CD8-positive, alpha-beta memory T cell (primary cell): Measurements from ENCODE around the gene ARG2. TPM values are rescaled to one million over a fixed set of nuclear protein-coding genes. Genes with fewer than 3 reads are reported as not detected.
A peak's percentile ranks its signal among the peaks of the same experiment; 100 is the strongest.

ENCODE experiments used
- CTCF ChIA-PET: fragments of 350-600 bp; sonication (Branson Sonifier 250); formaldehyde crosslinking; loops from one replicate; lab custom pipeline; 2021; ENCODE audit warnings: antibody characterized with exemption; lab: Charles Lee
- POLR2A ChIA-PET: fragments of 350-600 bp; sonication (Branson Sonifier 250); formaldehyde crosslinking; loops from one replicate; lab custom pipeline; 2021; ENCODE audit warnings: antibody characterized with exemption; lab: Charles Lee
- DNase-seq, 5 donors: peaks; one replicate each; pipeline versions ENCODE4 v3.0.0 to v3.0.0-alpha.2; 2020 to 2022; ENCODE audit warnings: mixed read lengths in 1 of 5
- H3K27ac ChIP-seq: one replicate; pipeline ENCODE4 v1.7.0; 2013; ENCODE audit warnings: low read depth, mild to moderate bottlenecking, low read length, moderate library complexity
- H3K27me3 ChIP-seq: 2 replicates; pipeline ENCODE4 v1.7.0; 2013; ENCODE audit warnings: low read length, mild to moderate bottlenecking; ENCODE audit not compliant: insufficient read depth, poor library complexity, severe bottlenecking
- H3K36me3 ChIP-seq: 2 replicates; pipeline ENCODE4 v1.7.0; 2013; ENCODE audit warnings: mild to moderate bottlenecking, low read length, moderate library complexity; ENCODE audit not compliant: insufficient read depth
- H3K4me1 ChIP-seq: 2 replicates; pipeline ENCODE4 v1.7.0; 2013; ENCODE audit warnings: mild to moderate bottlenecking, low read length, moderate library complexity; ENCODE audit not compliant: insufficient read depth
- H3K4me3 ChIP-seq: 2 replicates; pipeline ENCODE4 v1.7.0; 2013; ENCODE audit warnings: mild to moderate bottlenecking, low read length
- H3K9me3 ChIP-seq: 2 replicates; pipeline ENCODE4 v1.7.0; 2013; ENCODE audit warnings: mild to moderate bottlenecking, low read length
- H3K27ac Mint-ChIP-seq, 8 donors: one replicate each; pipeline ENCODE4 v1.8.0; 2020 to 2021; ENCODE audit warnings: mixed read lengths in 8 of 8, mild to moderate bottlenecking in 6 of 8, inconsistent platforms in 3 of 8, moderate library complexity in 3 of 8
- H3K27me3 Mint-ChIP-seq, 2 donors: one replicate each; pipeline ENCODE4 v1.8.0; 2020 to 2021; ENCODE audit warnings: mixed read lengths in 2 of 2, mild to moderate bottlenecking in 1 of 2, moderate library complexity in 1 of 2
- H3K36me3 Mint-ChIP-seq, 3 donors: one replicate each; pipeline ENCODE4 v1.8.0; 2020 to 2021; ENCODE audit warnings: mixed read lengths in 3 of 3, inconsistent platforms in 1 of 3, mild to moderate bottlenecking in 1 of 3
- H3K4me1 Mint-ChIP-seq, 3 donors: one replicate each; pipeline ENCODE4 v1.8.0; 2020 to 2021; ENCODE audit warnings: mixed read lengths in 3 of 3, inconsistent platforms in 1 of 3, mild to moderate bottlenecking in 1 of 3
- H3K4me3 Mint-ChIP-seq, 7 donors: one replicate each; pipeline ENCODE4 v1.8.0; 2020 to 2021; ENCODE audit warnings: mixed read lengths in 7 of 7, mild to moderate bottlenecking in 6 of 7, moderate library complexity in 4 of 7, inconsistent platforms in 2 of 7
- H3K9me3 Mint-ChIP-seq, 5 donors: one replicate each; pipeline ENCODE4 v1.8.0; 2020 to 2022; ENCODE audit warnings: mixed read lengths in 5 of 5, mild to moderate bottlenecking in 3 of 5, moderate library complexity in 2 of 5, inconsistent platforms in 1 of 5
- polyA plus RNA-seq: library from polyadenylated mRNA; unstranded; fragments of 300-500 nt; fragmentation: Illumina TruSeq; gene quantifications from one replicate; pipeline ENCODE4 v1.2.3, GENCODE V29; 2021
- total RNA-seq, 2 experiments: library from RNA; stranded (reverse); gene quantifications; one replicate each; pipeline ENCODE4 v1.2.3, GENCODE V29; 2021

Gene ARG2
- total RNA-seq = 1 to 10 TPM; 2.3 to 2.8 TPM
- polyA plus RNA-seq = 1.2 TPM

DNA sequence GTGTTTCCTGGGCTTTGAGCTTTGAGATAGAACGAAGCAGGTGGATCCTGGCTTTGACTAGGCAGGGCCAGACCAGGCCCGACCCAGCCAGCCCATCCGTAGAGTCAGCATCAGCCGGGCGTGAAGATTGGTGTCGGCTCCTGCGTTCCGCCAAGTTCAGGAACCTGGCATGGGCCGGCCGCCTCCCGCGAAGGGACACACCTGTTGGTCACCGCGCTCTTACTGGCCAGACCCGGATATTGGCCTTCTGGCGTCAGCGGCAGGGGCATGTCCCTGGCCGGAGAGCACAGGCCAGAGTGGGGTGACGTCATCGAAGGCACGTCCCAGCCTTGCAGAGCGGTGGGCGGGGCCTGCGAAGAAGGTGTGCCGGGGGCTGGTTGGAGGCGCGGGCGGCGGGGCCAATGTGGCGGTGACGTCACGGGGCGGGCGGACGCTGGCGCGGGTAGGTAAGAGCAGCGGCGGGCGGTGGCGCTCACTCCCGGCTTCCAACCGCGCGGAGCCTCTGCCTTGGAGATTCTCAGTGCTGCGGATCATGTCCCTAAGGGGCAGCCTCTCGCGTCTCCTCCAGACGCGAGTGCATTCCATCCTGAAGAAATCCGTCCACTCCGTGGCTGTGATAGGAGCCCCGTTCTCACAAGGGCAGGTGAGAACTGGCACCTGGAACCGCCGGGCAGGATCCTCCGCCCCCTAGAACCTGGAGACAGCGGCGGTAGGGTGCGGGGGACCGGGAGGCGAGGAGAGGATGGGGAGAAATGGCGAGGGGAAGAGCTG is at the start of gene ARG2:
Gene ARG2 (plus strand): TSS at position 475 of the 771 bp plus-strand sequence. CDS start 58 bp downstream, at position 533.
- H3K4me1 ChIP-seq = peaks cover 31% of the 10 kb centered on the region
- Mint-ChIP-seq H3K27me3 (peaks cover 5 to 10% of the 10 kb centered on the region in 2 donors), H3K9me3 (no peaks in the 10 kb centered on the region), H3K27ac (peak within 1 kb of the TSS; percentile 90 to 99 (median 97)), H3K4me3 (peak within 1 kb of the TSS; percentile 85 to 93 (median 88)), H3K4me1 (peaks cover 20 to 26% (median 22%) of the 10 kb centered on the region in 3 donors), H3K36me3 (peaks cover 0 to 5% (median 4%) of the 10 kb centered on the region in 3 donors)
- ChIA-PET POLR2A (interaction anchor here (0.6 to 1.5 kb wide), 3 partner anchors 15 to 85 kb away, joined by 3 to 6 read pairs (median 5); partner anchors contain the start of gene RDH11), CTCF (interaction anchor here (0.7 to 3.7 kb wide), 24 partner anchors 10 to 1202 kb away, joined by 3 to 63 read pairs (median 5); partner anchors contain the start of genes PIGH, RDH11 and RDH12)
- no peaks in the 10 kb centered on the region for H3K9me3 ChIP-seq
- H3K4me3 ChIP-seq = peak within 1 kb of the TSS; percentile 82
- H3K27ac ChIP-seq = peak within 1 kb of the TSS; percentile 90
- no peaks in the 10 kb centered on the region for H3K36me3 ChIP-seq
- peak; percentile 95 to 98 (median 98) for DNase-seq
- no peaks in the 10 kb centered on the region for H3K27me3 ChIP-seq

DNA sequence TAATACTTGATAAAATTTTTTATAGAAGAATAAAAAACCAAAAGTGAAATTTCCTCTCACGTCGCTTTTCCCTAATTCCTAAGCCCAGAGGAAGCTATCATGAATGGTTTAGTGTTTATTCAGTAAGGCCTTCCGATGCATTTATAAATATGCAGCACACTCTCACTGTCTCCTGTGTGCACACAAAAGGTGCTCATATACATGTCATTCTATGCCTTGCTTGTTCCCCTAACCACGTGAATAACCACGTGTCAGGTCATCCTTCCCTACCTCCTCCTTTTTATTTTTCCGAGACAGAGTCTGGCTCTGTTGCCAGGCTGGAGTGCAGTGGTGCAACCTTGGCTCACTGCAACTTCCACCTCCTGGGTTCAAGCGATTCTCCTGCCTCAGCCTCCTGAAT is 49.3 kb upstream of the ARG2 start:
- Histone ChIP-seq H3K9me3 (no peaks in the 10 kb centered on the region), H3K27me3 (no peaks in the 10 kb centered on the region), H3K27ac (no peak overlapping the region), H3K4me1 (no peaks in the 10 kb centered on the region), H3K36me3 (no peaks in the 10 kb centered on the region), H3K4me3 (no peak overlapping the region)
- ChIA-PET CTCF (interaction anchor here (0.8 to 12.8 kb wide), 18 partner anchors 8 to 159 kb away, joined by 3 to 263 read pairs (median 6); partner anchors contain the start of gene PLEK2), POLR2A (no interaction called here)
- no peak for DNase-seq
- H3K9me3 Mint-ChIP-seq = no peaks in the 10 kb centered on the region
- no peak overlapping the region for H3K4me3 Mint-ChIP-seq
- no peak overlapping the region for H3K27ac Mint-ChIP-seq
- no peaks in the 10 kb centered on the region for H3K4me1 Mint-ChIP-seq
- peaks cover 5% of the 10 kb centered on the region in 2 donors for H3K27me3 Mint-ChIP-seq
- no peaks in the 10 kb centered on the region for H3K36me3 Mint-ChIP-seq

DNA sequence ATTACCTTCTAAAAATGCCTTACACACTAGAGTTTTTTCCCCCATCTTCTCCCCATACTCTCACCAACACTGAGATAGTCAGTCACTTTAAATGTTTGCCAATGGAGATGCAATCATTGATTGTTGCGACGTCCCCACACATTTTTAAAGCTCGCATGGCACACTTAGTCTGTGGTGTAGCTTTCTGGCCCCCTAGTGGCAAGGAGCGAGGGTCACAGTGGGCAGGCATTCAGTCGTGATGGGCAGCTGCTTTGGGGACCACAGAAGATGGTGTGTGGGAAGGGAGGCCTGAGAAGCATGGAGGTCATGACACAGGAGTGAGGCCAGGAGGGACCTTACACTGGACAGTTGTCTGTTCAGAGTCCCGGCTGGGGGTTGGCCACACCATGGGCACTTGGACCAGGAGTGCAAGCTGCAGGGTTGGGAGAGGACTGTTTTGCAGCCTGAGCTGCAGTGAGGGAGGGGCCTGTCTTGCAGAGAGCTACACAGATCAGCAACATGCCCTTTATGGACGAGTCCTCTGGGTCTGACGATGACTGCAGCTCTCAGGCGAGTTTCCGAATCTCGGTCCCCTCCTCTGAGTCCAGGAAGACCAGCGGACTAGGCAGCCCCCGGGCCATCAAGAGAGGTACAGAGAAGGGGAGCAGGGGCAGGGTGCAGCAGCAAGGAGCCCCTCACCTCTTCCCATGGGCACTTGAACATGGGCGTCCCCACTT is 48.3 kb upstream of the ARG2 start:
- no peaks in the 10 kb centered on the region for H3K9me3 Mint-ChIP-seq

DNA sequence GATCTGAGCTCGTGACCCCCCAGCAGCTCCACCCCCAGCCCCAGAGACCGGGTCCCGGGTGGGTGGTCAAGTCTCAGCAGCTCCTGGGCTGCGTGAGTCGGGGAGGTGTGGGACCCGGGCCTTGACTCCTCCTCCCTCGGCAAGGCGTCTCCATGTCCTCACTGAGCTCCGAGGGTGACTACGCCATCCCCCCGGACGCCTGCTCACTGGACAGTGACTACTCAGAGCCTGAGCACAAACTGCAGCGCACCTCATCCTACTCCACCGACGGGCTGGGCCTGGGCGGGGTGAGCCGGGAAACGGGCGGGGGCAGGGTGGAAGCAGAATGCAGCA is 47.8 kb upstream of the ARG2 start:
- Mint-ChIP-seq H3K36me3 (no peaks in the 10 kb centered on the region), H3K27me3 (peaks cover 5% of the 10 kb centered on the region in 2 donors), H3K4me1 (no peaks in the 10 kb centered on the region), H3K4me3 (no peak overlapping the region), H3K9me3 (no peaks in the 10 kb centered on the region), H3K27ac (no peak overlapping the region)
- no peaks in the 10 kb centered on the region for H3K4me1 ChIP-seq
- no peak overlapping the region for H3K27ac ChIP-seq
- H3K27me3 ChIP-seq = no peaks in the 10 kb centered on the region
- CTCF ChIA-PET = interaction anchor here (0.8 to 12.8 kb wide), 35 partner anchors 9 to 163 kb away, joined by 3 to 263 read pairs (median 5); partner anchors contain the start of genes PIGH and PLEKHH1
- no peaks in the 10 kb centered on the region for H3K36me3 ChIP-seq
- H3K9me3 ChIP-seq = no peaks in the 10 kb centered on the region
- no peak for DNase-seq
- POLR2A ChIA-PET = interaction anchor here (1.2 kb wide), 1 partner anchor 144 kb away, joined by 5 read pairs; no protein-coding TSS in a partner anchor
- H3K4me3 ChIP-seq = no peak overlapping the region

More for the DNA sequence above, 48.3 kb upstream of the ARG2 start:
- Mint-ChIP-seq H3K27me3 (peaks cover 5% of the 10 kb centered on the region in 2 donors), H3K4me3 (no peak overlapping the region), H3K27ac (no peak overlapping the region), H3K4me1 (no peaks in the 10 kb centered on the region), H3K36me3 (no peaks in the 10 kb centered on the region)
- no peaks in the 10 kb centered on the region for H3K4me1 ChIP-seq
- peak; percentile 51 to 79 (median 59) for DNase-seq
- ChIA-PET CTCF (interaction anchor here (0.6 to 12.8 kb wide), 42 partner anchors 9 to 162 kb away, joined by 3 to 263 read pairs (median 4); partner anchors contain the start of genes PIGH, PLEK2 and PLEKHH1), POLR2A (interaction anchor here (1.2 kb wide), 1 partner anchor 144 kb away, joined by 5 read pairs; no protein-coding TSS in a partner anchor)
- H3K27ac ChIP-seq = no peak overlapping the region
- no peak overlapping the region for H3K4me3 ChIP-seq
- H3K27me3 ChIP-seq = no peaks in the 10 kb centered on the region
- H3K36me3 ChIP-seq = no peaks in the 10 kb centered on the region
- H3K9me3 ChIP-seq = no peaks in the 10 kb centered on the region

DNA sequence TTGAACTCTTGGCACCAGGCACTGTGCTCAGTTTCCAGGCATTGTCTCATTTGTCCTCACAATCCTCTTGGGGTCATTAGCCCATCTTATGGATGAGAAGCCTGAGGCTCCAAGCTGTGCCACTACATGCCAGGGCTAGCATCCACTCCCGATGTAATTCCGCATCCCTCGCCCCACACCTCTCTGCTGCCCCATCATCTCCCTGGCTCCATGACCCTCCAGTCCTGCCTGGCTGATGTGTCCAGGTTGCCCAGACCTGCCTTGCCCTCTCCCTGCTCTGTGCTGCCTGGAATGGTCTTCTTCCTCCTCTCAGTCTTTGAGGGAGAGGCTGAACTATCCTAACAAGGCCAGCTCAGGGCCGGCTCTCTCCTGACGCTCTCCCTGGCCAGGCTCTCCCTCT is 47.1 kb upstream of the ARG2 start:
- no peak for DNase-seq

DNA sequence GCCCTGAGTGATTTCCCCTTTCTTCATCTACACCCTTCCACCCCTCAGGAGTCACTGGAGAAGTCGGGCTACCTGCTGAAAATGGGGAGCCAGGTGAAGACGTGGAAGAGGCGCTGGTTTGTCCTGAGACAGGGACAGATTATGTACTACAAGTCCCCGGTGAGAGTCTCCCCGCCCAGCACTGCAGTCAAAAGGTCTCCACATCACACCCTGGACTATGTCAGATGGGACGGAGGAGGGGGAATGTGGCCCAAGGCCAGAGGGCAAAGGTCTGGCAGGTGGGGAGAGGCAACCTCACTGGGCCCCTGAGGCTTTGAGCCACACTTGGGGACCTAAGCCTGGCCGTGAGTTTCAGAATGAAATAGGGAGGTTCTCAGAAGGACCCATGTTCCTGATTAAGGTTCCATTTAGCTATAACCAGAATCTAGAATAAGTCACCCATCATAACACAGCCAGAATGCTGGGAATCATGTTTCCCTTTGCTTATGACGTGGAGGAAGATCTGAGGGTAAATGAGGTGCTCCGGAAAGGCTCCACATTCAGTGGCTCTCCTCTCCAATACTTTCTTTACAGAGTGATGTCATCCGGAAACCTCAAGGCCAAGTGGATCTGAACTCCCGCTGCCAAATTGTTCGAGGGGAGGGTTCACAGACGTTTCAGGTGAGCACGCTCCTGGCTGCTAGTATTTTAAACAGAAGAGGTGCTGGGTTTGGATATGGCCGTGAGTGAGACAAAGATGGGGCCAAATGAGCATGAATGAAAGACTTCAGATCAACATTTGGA is 46.3 kb upstream of the ARG2 start:
- Histone ChIP-seq H3K4me3 (no peak overlapping the region), H3K27ac (no peak overlapping the region), H3K4me1 (no peaks in the 10 kb centered on the region), H3K9me3 (no peaks in the 10 kb centered on the region), H3K36me3 (no peaks in the 10 kb centered on the region), H3K27me3 (no peaks in the 10 kb centered on the region)
- peaks cover 5% of the 10 kb centered on the region in 2 donors for H3K27me3 Mint-ChIP-seq
- no peak overlapping the region for H3K4me3 Mint-ChIP-seq
- H3K27ac Mint-ChIP-seq = no peak overlapping the region
- ChIA-PET POLR2A (no interaction called here), CTCF (interaction anchor here (0.9 to 12.8 kb wide), 5 partner anchors 10 to 146 kb away, joined by 3 to 263 read pairs (median 16); no protein-coding TSS in a partner anchor)
- no peaks in the 10 kb centered on the region for H3K4me1 Mint-ChIP-seq
- DNase-seq = no peak
- H3K36me3 Mint-ChIP-seq = no peaks in the 10 kb centered on the region
- no peaks in the 10 kb centered on the region for H3K9me3 Mint-ChIP-seq

More for the DNA sequence above, 47.1 kb upstream of the ARG2 start:
- H3K9me3 Mint-ChIP-seq = no peaks in the 10 kb centered on the region
- H3K27ac ChIP-seq = no peak overlapping the region
- no peaks in the 10 kb centered on the region for H3K36me3 Mint-ChIP-seq
- no peak overlapping the region for H3K4me3 ChIP-seq
- H3K4me1 ChIP-seq = no peaks in the 10 kb centered on the region
- no peaks in the 10 kb centered on the region for H3K27me3 ChIP-seq
- H3K36me3 ChIP-seq = no peaks in the 10 kb centered on the region
- H3K9me3 ChIP-seq = no peaks in the 10 kb centered on the region
- ChIA-PET CTCF (interaction anchor here (0.9 to 12.8 kb wide), 12 partner anchors 8 to 163 kb away, joined by 3 to 263 read pairs (median 8); partner anchors contain the start of gene PIGH), POLR2A (no interaction called here)
- H3K4me3 Mint-ChIP-seq = no peak overlapping the region
- peak overlapping the region in 1 of 8 donors; percentile 36 for H3K27ac Mint-ChIP-seq
- no peaks in the 10 kb centered on the region for H3K4me1 Mint-ChIP-seq
- peaks cover 5% of the 10 kb centered on the region in 2 donors for H3K27me3 Mint-ChIP-seq

DNA sequence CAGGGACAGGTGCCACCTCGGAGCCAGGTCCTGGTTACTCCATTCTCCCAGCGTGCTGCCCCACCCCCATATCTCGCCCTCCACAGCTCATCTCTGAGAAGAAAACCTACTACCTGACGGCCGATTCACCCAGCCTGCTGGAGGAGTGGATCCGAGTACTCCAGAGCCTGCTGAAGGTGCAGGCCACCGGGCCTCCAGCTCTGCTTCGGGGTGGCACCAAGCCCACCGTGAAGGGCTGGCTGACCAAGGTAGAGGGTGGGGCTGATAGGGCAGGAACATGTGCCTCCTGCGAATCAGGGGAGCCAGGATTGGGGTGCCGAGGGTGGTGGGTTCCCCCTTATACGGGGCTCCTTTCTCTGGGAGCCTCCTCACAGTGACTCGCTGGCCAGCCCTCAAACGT is 45.6 kb upstream of the ARG2 start:
- ChIA-PET CTCF (interaction anchor here (5.1 to 12.8 kb wide), 2 partner anchors 47 to 147 kb away, joined by 38 to 263 read pairs; no protein-coding TSS in a partner anchor), POLR2A (no interaction called here)
- no peak overlapping the region for H3K27ac Mint-ChIP-seq

More for the DNA sequence above, 45.6 kb upstream of the ARG2 start:
- Mint-ChIP-seq H3K4me1 (no peaks in the 10 kb centered on the region), H3K9me3 (no peaks in the 10 kb centered on the region), H3K27me3 (peaks cover 5 to 9% of the 10 kb centered on the region in 2 donors), H3K4me3 (no peak overlapping the region), H3K36me3 (no peaks in the 10 kb centered on the region)
- no peaks in the 10 kb centered on the region for H3K36me3 ChIP-seq
- no peaks in the 10 kb centered on the region for H3K4me1 ChIP-seq
- no peaks in the 10 kb centered on the region for H3K27me3 ChIP-seq
- H3K27ac ChIP-seq = no peak overlapping the region
- no peak for DNase-seq
- H3K9me3 ChIP-seq = no peaks in the 10 kb centered on the region
- H3K4me3 ChIP-seq = no peak overlapping the region
